SK-N-MC (cell line): ENCODE results near the gene CLRN1.

Experiments used
- EZH2 ChIP-seq: fragments of 200-600 bp; sonication (generic); IDR thresholded peaks from one replicate; pipeline ENCODE4 v1.6.1; 2017; ENCODE audit warnings: antibody characterized with exemption
- FOXP2 ChIP-seq: optimal IDR thresholded peaks from 2 replicates; pipeline ENCODE3; 2011; ENCODE audit warnings: mild to moderate bottlenecking, moderate library complexity; ENCODE audit not compliant: insufficient read depth; ENCODE audit errors: extremely low read length, control extremely low read depth
- POLR2AphosphoS5 ChIP-seq: IDR thresholded peaks from 2 replicates; pipeline ENCODE4 v1.6.1; 2012; ENCODE audit warnings: mild to moderate bottlenecking, low read depth, low read length, borderline replicate concordance

GRCh38 chr3:150897592-150897991 lies 74.9 kb downstream of the CLRN1 start:
- no peak for TF ChIP-seq POLR2AphosphoS5
- TF ChIP-seq EZH2, result no peak
- no peak for TF ChIP-seq FOXP2
